DLD1 (cell line): ENCODE measurements around the gene CERK.
"Not testable (repeated sequence)": the region's sequence is repeated elsewhere in the genome, so short reads cannot be mapped to it uniquely, and the experiment has no call there.

ENCODE experiments used
- in situ Hi-C: cut with HindIII; loops from 2 replicates; pipeline ENCODE4 v1.10.0; 2017; ENCODE audit warnings: low sequenced_read_pairs

CERK gene

DNA sequence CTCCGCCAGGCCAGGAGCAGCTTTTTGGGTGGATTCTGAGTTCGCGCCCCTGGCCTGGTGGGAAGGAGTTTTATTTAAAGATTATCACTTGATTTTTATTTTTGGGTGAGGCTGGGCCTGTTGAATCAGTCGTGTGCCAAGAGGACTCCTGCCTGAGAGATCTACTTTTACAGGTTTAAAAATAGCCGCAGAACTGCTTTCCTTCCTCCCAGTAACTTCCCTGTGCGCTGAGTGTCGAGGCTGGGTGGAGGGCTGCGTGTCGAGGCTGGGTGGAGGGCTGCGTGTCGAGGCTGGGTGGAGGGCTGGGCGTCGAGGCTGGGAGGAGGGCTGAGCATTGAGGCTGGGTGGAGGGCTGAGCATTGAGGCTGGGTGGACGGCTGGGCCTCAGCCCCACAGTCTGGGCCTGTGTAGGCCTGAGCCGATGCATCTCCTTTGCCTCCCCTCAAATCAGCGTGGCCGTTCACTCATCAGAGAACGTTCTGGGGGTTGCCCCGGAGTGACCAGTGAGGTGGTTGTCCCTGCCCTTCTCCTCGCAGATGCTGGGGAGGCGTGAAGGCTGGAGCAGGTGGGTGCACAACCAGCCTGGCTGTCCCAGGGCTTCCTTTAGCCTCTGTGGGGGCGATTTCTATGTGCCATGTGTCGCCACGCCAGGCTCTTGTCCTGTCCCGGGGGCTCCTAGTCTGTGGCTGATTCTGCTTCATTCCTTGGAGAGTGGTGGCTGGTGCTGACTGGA is 87.8 kb downstream of the CERK start:
- in situ Hi-C loops: no loop called here

DNA sequence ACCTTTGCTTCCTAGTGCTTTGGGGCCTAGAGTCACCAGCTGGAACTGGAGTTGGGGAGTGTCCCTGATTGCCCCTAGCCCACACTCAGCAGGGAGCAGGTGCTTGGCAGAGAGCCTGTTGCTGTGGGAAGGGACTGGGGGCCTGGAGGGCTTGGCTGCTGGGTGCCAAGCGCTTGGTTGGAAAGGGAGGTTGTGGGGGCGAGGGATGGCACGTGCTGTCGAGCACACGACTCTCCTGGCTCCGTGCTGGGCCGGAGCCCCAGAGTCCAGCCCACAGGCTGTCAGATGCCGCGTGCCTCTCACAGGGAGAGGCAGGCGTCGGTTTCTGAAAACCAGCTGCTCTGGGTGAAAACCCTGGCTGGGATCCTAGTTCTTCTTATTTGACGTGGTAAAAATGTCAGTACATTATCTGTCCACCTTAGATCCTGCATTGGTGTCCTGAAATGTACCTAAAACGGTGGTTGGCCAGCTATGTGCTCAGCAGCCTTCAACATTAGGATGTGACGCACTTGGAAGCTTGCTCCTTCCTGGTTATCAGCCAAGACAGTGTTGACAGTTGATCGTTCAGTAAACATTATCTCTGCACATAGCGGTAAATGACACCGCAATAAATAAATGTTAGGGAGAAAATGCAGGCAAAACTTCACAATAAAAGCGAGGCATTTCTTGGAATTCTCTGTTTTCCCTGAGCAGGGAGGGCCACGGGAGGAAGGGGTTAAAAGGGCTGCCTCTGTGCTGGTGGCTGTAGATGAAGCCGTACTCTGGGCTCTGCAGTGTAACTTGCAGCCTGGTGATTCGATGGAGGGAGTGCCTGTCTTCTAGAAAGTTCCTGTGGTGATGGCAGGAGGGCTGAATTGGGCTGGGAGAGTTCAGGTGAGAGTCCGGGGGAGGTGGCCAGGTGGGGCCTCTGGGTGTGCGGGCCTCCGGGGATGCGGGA is 88.6 kb downstream of the CERK start:
- in situ Hi-C loops: no loop called here

DNA sequence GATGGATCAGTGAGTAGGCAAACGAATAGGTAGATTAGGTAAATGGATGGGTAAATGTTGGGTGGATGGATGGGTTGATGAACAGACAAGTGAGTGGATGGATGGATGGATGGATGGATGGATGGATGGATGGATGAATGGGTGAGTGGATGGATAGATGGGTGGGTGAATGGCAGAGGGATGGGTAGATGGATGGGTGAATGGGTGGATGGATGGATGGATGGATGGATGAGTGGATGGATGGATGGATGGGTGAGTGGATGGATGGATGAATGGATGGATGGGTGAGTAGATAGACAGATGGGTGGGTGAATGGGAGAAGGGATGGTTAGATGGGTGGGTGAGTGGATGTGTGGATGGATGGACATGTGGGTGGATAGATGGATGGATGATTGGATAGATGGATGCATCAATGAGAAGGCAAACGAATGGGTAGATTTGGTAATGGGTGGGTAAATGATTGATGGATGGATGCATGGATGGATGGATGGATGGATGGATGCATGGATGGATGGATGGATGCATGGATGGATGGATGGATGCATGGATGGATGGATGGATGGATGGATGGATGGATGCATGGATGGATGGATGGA is 89.7 kb downstream of the CERK start:
- in situ Hi-C loops: not testable (repeated sequence)

DNA sequence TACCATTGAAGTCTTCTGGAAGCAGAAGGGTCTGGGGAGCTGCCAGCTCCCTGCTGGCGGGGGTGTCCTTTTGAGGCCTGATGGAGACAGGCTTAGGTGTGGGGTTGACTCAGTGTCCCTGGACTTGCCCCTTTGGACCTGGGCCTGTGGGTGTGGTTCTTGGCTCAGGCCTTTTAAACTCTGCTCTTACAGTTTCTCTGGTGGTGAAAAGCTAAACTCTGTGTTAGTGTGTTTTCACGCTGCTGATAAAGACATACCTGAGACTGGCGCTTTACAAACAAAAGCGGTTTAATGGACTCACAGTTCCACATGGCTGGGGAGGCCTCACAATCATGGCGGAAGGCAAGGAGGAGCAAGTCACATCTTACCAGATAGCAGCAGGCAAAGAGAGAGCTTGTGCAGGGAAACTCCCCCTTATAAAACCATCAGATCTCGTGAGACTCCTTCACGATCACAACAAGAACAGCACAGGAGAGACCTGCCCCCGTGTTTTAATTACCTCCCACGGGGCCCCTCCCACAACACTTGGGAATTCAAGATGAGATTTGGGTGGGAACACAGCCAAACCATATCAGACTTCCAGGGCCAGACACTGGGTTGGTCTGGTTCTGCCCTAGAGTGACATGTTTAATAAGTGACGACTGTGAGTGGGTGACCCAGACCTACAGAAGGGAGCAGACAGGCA is 91.4 kb downstream of the CERK start:
- in situ Hi-C loops: no loop called here

DNA sequence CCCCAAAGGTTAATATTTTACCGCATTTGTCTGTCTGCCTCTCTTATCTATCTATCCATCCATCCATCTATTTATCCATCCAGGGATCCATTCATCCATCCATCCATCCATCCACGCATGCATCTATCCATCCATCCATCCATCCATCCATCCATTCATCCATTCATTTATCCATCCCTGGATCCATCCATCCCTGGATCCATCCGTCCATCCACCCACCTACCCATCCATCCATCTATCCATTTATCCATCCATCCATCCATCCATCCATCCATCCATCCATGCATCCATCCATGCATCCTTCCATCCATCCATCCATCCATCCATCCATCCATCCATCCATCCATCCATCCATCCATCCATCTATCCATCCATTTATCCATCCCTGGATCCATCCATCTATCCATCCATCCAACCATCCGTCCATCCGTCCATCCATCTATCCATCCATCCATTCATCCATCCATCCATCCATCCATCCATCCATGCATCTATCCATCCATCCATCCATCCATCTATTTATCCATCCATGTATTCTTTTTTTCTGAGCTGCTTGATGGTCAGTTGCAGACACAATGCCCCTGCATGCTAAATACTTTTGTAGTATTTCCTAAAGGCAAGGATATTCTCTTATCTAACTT is 95.1 kb downstream of the CERK start:
- in situ Hi-C loops: not testable (repeated sequence)

DNA sequence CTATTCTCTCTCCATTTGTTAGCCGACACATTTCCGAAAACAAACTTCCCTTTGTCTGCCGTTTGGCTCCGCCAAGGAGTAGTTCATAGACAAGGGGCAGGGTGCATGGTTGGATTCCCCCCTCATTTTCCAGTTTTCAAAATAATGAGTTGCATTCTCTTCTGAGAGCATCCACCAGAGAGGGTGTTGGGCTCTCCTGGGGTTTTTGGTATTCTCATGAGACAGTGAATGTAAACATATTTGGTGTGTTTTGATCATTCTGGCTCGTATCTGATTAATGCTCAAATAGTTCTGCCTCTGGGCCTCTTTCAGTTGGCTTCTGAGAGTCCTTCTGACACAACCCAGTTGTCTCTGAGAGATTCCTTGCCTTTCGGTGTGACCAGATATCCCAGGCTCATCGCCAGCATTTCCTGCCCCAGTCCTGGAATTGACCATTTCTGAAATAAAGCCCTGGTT is 96.2 kb downstream of the CERK start:
- in situ Hi-C loops: no loop called here

DNA sequence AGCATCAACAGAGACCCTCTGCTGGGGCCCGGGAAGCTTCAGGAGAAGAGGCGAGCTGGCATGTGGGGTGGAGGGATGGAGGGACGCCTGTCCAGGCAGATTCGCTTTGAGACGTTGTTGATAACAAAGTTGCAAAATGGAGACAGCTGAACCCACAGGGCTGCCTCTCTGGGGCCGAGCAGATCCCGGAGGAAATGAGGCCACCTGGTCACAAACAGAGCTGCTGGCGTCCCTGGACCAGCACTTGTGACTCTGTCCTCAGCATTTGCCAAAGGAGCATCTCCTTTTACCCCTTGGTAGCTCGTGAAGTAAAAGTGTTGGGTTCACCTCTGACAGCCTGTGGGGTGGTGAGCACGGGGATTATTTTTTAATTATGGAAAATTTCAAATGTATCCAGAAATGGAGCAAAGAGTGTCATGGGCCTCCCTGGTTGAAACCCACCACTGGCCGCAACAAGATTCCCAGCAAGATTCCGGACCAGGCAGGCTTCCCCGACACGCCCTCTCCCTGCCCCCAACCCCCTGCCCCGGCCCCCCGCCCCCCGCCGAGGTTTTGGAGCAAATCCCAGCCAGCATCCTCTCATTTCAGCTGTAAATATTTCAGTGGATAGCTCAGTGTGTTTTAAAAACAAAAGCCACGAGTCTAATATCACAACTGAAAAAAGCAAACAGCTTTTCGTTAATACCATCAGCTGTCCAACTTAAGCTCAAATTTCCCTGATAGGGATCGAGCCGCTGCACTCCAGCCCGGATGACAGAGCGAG is 97.6 kb downstream of the CERK start:
- in situ Hi-C loops: no loop called here

DNA sequence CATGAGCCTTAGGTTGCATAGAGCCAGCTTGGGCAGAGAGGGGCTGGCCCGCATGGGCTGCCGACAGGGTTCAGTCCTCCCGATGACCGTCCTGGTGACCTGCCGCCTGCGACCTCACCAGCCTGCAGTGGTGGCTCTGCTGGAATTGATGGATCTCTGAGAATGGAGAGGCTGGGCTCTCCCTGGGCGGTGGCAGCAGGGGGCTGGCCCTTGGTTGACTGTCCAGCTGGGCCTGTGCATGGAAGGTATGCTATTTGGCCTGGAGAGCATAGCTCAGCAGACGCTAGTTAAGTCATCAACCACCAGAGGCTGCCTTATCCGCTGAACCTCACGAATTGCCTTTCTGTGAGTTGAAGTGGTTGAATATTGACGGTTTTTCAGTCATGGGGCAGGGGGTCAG is 98.2 kb downstream of the CERK start:
- in situ Hi-C loops: no loop called here

DNA sequence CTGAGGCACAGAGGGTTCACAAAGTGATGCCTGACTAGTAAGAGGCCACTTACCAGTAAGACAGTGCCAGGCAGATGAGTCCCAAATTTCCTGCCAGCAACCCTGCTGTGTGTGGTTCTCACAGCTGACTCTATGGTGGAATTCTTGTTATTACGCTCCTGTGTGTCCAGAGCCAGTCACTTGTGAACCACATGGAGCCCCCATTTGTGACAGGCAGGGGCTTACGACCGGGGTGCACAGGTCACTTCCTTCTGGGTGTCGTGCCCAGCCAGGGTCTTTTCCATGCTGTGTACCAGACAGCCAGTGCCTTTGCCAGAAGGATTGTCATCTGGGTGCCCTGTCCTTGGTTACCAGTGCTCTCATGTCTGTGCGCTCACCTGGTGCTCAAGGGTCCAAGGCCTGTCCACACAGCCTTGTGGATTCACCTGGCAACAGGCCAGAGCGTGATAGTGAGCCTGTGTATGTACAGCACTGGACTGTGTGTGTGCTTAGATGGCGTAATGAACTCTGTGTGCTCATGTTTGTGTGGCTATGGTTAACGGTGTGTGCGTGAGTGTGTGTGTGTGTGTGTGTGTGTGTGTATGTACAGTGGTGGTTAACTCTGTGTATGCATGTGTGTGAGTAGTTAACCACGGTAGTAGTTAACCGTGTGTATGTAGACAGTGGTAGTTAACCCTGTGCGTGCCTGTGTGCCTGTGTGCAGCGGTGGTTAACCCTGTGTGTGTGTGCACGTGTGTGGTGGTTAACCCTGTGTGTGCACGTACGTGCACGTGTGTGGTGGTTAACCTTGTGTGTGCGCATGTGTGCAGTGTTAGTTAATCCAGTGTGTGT is 99.2 kb downstream of the CERK start:
- in situ Hi-C loops: no loop called here

DNA sequence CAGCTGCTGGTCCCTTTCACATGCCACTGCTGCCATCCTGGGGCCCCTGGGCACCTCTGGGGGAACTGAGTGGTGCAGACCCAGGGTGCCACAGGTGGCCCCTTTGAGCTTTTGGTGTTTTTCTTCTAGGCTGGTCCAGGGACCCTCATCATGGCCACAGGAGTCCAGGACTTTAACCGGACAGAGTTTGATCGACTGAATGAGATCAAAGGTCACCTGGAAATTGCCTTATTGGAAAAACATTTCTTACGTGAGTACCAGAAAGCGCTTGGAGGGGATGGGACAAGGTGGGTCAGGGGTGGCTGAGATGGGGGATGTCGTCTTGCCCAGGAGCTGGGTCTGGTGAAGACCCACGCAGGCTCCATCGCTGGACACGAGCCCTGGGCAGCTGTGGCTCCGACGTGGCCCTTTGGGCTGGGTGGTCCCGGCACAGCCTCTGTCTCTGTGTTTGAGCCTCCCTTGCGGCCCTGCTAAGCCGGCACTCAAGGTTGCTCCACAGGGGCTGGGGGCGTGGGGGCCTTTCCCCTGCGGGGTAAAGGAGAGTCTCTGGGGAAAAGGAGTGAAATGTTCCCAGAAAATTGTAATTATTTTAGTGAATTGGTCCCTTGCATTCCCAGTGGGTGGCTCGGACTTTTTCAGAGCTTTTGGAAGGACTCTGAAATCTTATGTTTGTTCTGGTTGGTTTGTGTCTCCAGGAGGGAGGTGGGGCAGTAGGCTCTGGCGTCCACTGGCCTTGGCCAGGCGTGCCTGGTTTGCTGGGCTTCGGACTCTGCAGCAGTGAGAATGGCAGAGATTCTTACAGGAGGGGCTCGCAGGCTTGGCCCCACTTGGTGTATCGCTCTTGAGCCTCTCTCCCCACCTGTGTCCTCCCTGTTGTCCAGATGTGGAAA is 100.1 kb downstream of the CERK start:
- in situ Hi-C loops: no loop called here

DNA sequence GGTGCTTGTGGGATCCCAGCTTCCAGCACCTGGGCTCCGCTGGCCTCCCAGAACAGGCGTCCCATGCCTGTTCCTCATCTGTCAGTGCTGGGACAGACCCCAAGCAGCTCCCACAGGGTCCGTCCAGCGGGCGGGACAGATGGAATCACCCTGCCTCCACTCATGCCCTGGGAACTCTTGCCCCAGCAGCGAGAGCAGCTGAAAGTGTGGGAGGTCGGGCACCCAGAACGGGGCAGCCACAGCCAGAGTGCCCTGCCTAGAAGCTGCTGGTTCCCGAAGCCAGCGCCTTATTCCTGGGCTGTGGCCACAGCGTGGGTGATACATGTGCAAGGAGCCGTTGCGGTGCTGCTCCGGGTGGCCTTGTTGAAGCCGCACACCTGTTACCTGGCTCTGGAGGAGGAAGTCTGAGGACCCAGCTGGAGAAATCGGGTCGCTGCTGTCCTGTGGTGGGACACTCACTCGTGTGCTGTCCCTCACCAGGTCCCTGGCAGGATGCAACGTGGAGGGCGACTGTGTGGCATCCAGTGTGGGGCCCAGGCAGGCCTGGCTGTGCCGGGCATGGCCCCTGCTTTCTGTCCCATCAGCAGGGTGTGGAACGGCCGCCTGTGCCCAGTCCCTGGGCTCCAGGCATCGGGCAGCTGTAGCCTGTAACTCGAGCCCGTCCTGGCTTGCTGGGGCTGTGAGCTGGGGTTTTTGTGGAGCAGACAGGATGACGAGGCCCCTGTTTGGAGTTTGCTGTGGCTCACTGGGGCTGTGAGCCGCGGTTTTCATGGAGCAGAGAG is 101.6 kb downstream of the CERK start:
- in situ Hi-C loops: no loop called here

DNA sequence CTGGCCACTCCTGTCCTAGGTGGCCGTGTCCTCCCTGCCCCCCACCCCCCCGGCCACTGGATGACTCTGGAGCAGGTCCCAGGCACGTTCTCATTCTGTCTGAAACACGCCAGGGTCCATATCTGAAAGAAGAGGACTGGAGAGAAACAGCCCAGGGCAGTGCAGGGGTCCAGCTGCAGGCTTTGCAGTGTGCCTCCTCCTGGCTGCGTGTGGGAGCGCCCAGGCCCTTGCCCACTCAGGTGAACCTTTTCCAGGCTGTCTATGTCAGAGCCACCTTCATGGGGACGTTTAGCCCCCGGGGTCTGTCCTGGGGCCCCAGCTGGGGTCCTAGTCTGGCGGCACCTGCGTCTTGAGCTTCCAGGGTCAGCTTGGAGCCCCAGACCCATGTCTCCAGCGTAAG is 102.3 kb downstream of the CERK start:
- in situ Hi-C loops: no loop called here

DNA sequence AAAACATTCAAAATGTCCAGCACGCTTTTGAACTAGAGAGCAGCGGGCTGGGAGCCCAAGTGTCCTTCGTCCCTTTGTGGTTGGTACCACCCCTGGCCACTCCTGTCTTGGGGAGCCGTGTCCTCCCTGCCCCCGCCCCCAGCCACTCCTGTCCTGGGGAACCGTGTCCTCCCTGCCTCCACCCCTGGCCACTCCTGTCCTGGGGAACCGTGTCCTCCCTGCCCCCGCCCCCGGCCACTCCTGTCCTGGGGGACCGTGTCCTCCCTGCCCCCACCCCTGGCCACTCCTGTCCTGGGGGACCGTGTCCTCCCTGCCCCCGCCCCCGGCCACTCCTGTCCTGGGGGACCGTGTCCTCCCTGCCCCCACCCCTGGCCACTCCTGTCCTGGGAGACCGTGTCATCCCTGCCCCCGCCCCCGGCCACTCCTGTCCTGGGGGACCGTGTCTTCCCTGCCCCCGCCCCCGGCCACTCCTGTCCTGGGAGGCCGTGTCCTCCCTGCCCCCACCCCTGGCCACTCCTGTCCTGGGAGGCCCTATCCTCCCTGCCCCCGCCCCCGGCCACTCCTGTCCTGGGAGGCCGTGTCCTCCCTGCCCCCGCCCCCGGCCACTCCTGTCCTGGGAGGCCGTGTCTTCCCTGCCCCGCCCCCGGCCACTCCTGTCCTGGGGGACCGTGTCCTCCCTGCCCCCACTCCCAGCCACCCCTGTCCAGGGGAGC is 102.9 kb downstream of the CERK start:
- in situ Hi-C loops: not testable (repeated sequence)
